GM12892 (cell line): Measurements from ENCODE around the gene GALNT14.

ENCODE experiments used
- POLR2A ChIP-seq: IDR thresholded peaks from 2 replicates; pipeline ENCODE4 v1.6.1; 2011; ENCODE audit warnings: low read depth, low read length, control low read depth
- POLR2AphosphoS5 ChIP-seq: IDR thresholded peaks from 2 replicates; pipeline ENCODE4 v1.6.1; 2011; ENCODE audit warnings: low read depth, low read length, control low read depth
- TAF1 ChIP-seq: IDR thresholded peaks from 2 replicates; pipeline ENCODE4 v1.6.1; 2011; ENCODE audit warnings: low read depth, mild to moderate bottlenecking, control low read depth, low read length, borderline replicate concordance

- TF ChIP-seq POLR2AphosphoS5 (no peak), POLR2A (no peak), TAF1 (no peak)
Measured at GRCh38 chr2:30957591-30957990, 180.6 kb downstream of the GALNT14 start.
